HG02588 (cell line): Measurements from ENCODE around the gene PRRC1.

ENCODE experiments used
- ATAC-seq: cut with Tn5 transposase; IDR thresholded peaks from one replicate; pipeline ENCODE4 v1.9.1; 2021; ENCODE audit warnings: mild to moderate bottlenecking, moderate library complexity; ENCODE audit not compliant: unreplicated experiment

PRRC1 gene

DNA sequence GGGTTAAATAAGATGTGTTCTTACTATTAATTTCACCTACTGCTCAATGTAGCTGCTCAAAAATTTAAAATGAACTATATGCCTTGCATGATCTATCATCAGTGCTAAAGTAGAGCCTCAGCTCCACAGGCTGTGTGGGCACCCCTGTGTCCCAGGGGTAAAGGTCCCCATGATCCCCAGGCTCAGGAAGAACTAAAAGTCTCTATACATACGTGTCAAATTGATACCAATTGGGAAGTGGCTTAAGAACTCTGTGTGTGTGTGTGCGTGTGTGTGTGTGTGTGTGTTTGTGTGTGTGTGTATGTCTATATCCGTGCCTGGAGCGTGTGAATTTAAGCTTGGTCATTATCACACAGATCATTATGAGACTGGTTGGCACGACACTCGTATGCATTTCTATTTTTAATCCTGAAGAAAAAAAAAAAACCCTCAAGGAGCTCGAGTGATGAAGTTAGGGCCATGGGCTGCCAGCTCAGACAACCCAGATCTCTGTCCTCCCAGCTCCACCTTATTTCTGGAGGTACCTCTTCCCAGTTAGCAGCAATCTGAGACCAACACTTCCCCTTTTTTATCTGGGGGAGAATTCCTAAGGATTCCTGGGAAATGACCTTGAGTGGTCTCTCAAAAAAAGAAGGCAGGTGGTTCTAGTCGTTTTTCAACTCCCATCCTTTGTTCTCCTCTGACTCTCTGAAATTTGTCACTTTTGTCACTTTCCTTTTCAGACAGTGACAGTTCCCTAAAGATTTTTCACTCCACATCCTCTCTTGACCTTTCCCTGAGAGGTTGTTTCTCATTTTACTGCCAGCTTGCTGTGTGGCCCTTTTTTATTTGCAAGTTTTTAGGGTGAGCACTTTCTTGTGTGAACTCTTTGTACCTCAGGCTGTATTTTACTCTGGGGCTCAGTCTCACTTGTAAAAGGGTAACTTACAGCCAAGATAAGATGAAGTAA, 85.7 kb downstream of the PRRC1 start:
- ATAC-seq, result no peak
